Neutrophil (primary cell): Measurements from ENCODE around the gene ITIH1.
"Not testable (repeated sequence)": the region's sequence is repeated elsewhere in the genome, so short reads cannot be mapped to it uniquely, and the experiment has no call there.

Experiments used
- H3K27ac ChIP-seq: fragments of 200-600 bp; sonication (generic); 2 replicates; pipeline ENCODE4 v1.5.1; 2016; ENCODE audit warnings: mild to moderate bottlenecking, moderate library complexity
- H3K27me3 ChIP-seq: fragments of 200-600 bp; sonication (generic); 2 replicates; pipeline ENCODE4 v1.6.0; 2016; ENCODE audit warnings: mild to moderate bottlenecking
- H3K36me3 ChIP-seq: fragments of 200-600 bp; sonication (generic); 2 replicates; pipeline ENCODE4 v1.5.1; 2017
- H3K4me1 ChIP-seq, 2 experiments: fragments of 200-600 bp in 1 of 2; sonication (generic) in 1 of 2; 1 replicate in 1 of 2; 2 replicates in 1 of 2; pipeline versions ENCODE4 v1.5.1 to v1.6.1; 2013 to 2016; ENCODE audit warnings: low read depth in 1 of 2, low read length in 1 of 2, mild to moderate bottlenecking in 1 of 2, moderate library complexity in 1 of 2; ENCODE audit not compliant: control insufficient read depth in 1 of 2, insufficient read depth in 1 of 2
- H3K4me3 ChIP-seq, 2 experiments: fragments of 200-600 bp in 1 of 2; sonication (generic) in 1 of 2; 1 replicate in 1 of 2; 2 replicates in 1 of 2; pipeline ENCODE4 v1.5.1; 2013 to 2016; ENCODE audit warnings: low read depth in 1 of 2, low read length in 1 of 2, mild to moderate bottlenecking in 1 of 2, moderate library complexity in 1 of 2
- H3K9me3 ChIP-seq: fragments of 200-600 bp; sonication (generic); 2 replicates; pipeline ENCODE4 v1.5.1; 2016
- TF ChIP-seq, protein P1 (sequence below): fragments of 200-600 bp; sonication (generic); IDR thresholded peaks from 2 replicates; pipeline ENCODE4 v1.5.1; 2016; ENCODE audit warnings: antibody characterized with exemption

The ITIH1 gene

DNA sequence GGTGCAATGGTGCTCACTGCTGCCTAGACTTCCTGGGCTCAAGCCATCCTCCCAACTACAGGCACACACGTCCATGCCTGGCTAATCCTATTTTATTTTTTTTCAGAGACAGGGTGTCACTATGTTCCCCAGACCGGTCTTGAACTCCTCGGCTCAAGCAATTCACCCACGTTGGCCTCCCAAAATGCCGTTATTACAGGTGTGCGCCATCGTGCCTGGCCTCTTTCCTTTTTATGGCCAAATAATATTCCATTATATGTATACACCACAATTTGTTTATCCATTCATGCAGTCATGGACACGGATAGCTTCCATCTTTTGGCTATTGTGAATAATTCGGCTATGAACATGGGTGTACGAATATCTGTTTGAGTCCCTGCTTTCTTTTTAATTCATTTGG, 5.7 kb upstream of the ITIH1 start:
- TF ChIP-seq, protein P1, sequence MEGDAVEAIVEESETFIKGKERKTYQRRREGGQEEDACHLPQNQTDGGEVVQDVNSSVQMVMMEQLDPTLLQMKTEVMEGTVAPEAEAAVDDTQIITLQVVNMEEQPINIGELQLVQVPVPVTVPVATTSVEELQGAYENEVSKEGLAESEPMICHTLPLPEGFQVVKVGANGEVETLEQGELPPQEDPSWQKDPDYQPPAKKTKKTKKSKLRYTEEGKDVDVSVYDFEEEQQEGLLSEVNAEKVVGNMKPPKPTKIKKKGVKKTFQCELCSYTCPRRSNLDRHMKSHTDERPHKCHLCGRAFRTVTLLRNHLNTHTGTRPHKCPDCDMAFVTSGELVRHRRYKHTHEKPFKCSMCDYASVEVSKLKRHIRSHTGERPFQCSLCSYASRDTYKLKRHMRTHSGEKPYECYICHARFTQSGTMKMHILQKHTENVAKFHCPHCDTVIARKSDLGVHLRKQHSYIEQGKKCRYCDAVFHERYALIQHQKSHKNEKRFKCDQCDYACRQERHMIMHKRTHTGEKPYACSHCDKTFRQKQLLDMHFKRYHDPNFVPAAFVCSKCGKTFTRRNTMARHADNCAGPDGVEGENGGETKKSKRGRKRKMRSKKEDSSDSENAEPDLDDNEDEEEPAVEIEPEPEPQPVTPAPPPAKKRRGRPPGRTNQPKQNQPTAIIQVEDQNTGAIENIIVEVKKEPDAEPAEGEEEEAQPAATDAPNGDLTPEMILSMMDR: no peak
- Histone ChIP-seq H3K9me3 (no peaks in the 10 kb centered on the region), H3K4me1 (peaks cover 11 to 17% of the 10 kb centered on the region in 2 experiments), H3K27ac (no peak overlapping the region), H3K27me3 (no peaks in the 10 kb centered on the region), H3K36me3 (peaks cover 6% of the 10 kb centered on the region), H3K4me3 (peak overlapping the region in 1 of 2 experiments; percentile 72)

GRCh38 chr3:52773361-52774065, 3.9 kb upstream of the ITIH1 start:
- Histone ChIP-seq H3K9me3 (no peaks in the 10 kb centered on the region), H3K27me3 (no peaks in the 10 kb centered on the region), H3K36me3 (no peaks in the 10 kb centered on the region), H3K4me1 (peaks cover 11 to 17% of the 10 kb centered on the region in 2 experiments), H3K27ac (no peak overlapping the region), H3K4me3 (no peak overlapping the region)
- TF ChIP-seq, protein P1: no peak

- Histone ChIP-seq H3K27me3 (no peaks in the 10 kb centered on the region), H3K4me3 (no peak overlapping the region), H3K9me3 (no peaks in the 10 kb centered on the region), H3K27ac (no peak overlapping the region), H3K36me3 (no peaks in the 10 kb centered on the region), H3K4me1 (peaks cover 11 to 17% of the 10 kb centered on the region in 2 experiments)
- TF ChIP-seq, protein P1: no peak
Observed at GRCh38 chr3:52774066-52774713, 3.2 kb upstream of the ITIH1 start.

DNA sequence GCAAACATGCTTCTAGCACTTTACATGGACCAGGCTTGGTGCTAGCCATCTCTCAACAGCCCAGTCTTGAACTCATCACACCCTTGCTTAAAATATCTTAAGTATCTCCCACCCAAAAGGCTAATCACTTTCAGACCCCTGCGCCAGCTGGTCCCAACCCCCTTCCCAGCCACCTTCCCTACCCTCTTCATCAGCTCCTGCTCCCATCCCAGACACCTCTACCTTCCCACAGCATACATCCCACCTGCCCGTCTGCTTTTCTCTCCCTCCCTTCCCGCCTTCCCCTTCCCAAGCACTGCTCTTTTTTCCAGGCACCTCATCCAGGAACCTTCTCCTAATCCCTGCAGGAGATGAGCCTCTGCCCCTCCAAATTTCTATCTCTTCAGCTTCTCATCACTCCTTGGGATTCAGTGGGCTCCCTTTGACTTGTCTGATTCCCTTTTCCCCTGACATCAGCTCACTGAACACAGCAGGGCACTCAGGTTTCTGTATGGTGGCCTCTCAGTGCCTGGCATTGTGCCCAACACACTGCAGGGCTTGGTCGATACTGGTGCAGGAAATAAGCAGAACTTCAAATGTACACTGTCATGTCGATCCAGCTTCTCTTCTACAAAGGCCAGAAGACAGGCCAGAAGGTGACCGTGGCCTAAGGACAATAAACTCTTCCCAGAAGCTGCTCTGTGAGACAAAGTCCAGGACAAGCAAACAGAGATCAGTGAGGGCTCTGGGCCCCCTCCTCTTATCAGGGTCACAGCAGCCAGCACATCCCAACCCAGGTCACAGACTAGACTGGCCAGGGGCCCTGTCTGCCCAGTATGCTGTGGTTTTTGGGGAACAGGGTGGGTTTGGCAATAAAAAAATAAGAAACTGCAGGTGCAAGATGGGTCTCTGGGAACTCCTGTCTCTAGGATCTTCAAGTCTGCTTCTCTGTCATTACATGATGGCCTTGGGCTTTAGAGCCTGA, 2.2 kb upstream of the ITIH1 start:
- TF ChIP-seq, protein P1: no peak
- H3K27me3 ChIP-seq: no peaks in the 10 kb centered on the region
- H3K4me3 ChIP-seq: no peak overlapping the region
- H3K27ac ChIP-seq: no peak overlapping the region
- peaks cover 5 to 7% of the 10 kb centered on the region in 2 experiments for H3K4me1 ChIP-seq
- H3K36me3 ChIP-seq: no peaks in the 10 kb centered on the region
- H3K9me3 ChIP-seq: no peaks in the 10 kb centered on the region

- Histone ChIP-seq H3K4me3 (no peak overlapping the region), H3K4me1 (peaks cover 3 to 4% of the 10 kb centered on the region in 2 experiments)
- TF ChIP-seq, protein P1: no peak
Observed at GRCh38 chr3:52775877-52776276, 1.5 kb upstream of the ITIH1 start.

DNA sequence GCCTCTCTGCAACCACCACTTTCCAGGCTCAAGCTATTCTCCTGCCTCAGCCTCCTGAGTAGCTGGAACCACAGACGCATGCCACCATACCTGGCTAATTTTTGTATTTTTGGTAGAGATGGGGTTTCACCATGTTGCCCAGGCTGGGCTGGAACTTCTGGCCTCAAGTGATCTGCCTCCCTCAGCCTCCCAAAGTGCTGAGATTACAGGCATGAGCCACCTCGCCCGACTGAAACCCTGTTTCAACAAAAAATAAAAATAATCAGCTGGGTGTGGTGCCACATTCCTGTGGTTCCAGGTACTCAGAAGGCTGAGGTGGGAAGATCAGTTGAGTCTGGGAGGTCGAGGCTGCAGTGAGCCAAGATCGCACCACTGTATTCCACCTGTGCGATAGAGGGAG, 913 bp upstream of the ITIH1 start:
- H3K27me3 ChIP-seq, H3K4me3 ChIP-seq, H3K27ac ChIP-seq, H3K4me1 ChIP-seq, H3K9me3 ChIP-seq, H3K36me3 ChIP-seq: not testable (repeated sequence)

More at GRCh38 chr3:52775877-52776276, 1.5 kb upstream of the ITIH1 start:
- Histone ChIP-seq H3K27me3 (no peaks in the 10 kb centered on the region), H3K9me3 (no peaks in the 10 kb centered on the region), H3K36me3 (no peaks in the 10 kb centered on the region), H3K27ac (no peak overlapping the region)
